ENCODE data around the gene OXCT2. TPM values are rescaled to one million over a fixed set of nuclear protein-coding genes. Genes with fewer than 3 reads are reported as not detected.

The OXCT2 gene
- polyA plus RNA-seq, 1 donor from 2014 or later, result 0.93 TPM

- peak within 1 kb of the TSS; percentile 23 to 95 (median 90) for H3K27ac Mint-ChIP-seq
- peaks cover 0 to 4% (median 2%) of the 10 kb centered on the region in 3 donors for H3K9me3 Mint-ChIP-seq
- peaks cover 3% of the 10 kb centered on the region for H3K36me3 Mint-ChIP-seq
- peaks cover 12 to 23% (median 12%) of the 10 kb centered on the region in 3 donors for H3K4me1 Mint-ChIP-seq
- peaks cover 13% of the 10 kb centered on the region for H3K27me3 Mint-ChIP-seq
- H3K4me3 Mint-ChIP-seq, result peak within 1 kb of the TSS; percentile 86 to 100 (median 97)
Measured at GRCh38 chr1:39738622-39739366, 32.4 kb downstream of the OXCT2 start, which contains the start of gene PPIE. PPIE (plus strand) TSS chr1:39738882; CDS start chr1:39738901, 19 bp downstream.

GRCh38 chr1:39737546-39738169 is 33.5 kb downstream of the OXCT2 start:
- H3K27ac Mint-ChIP-seq, result peak overlapping the region in 1 of 3 donors; percentile 46
- peaks cover 12 to 23% (median 12%) of the 10 kb centered on the region in 3 donors for H3K4me1 Mint-ChIP-seq
- peaks cover 3% of the 10 kb centered on the region for H3K36me3 Mint-ChIP-seq
- peaks cover 18% of the 10 kb centered on the region for H3K27me3 Mint-ChIP-seq
- peak overlapping the region in 3 of 4 donors; percentile 8 to 100 (median 86) for H3K4me3 Mint-ChIP-seq
- H3K9me3 Mint-ChIP-seq, result peaks cover 0 to 4% (median 2%) of the 10 kb centered on the region in 3 donors

- Mint-ChIP-seq H3K27ac (no peak overlapping the region), H3K27me3 (peaks cover 22% of the 10 kb centered on the region), H3K4me3 (no peak overlapping the region), H3K36me3 (no peaks in the 10 kb centered on the region), H3K4me1 (peaks cover 12 to 20% (median 12%) of the 10 kb centered on the region in 3 donors), H3K9me3 (peaks cover 0 to 4% (median 2%) of the 10 kb centered on the region in 3 donors)
Measured at GRCh38 chr1:39735731-39736130, 35.4 kb downstream of the OXCT2 start.

GRCh38 chr1:39733161-39733560 is 38.0 kb downstream of the OXCT2 start:
- H3K9me3 Mint-ChIP-seq, result peaks cover 0 to 2% (median 0%) of the 10 kb centered on the region in 3 donors
- H3K27ac Mint-ChIP-seq, result no peak overlapping the region
- H3K36me3 Mint-ChIP-seq, result no peaks in the 10 kb centered on the region
- peaks cover 36% of the 10 kb centered on the region for H3K27me3 Mint-ChIP-seq
- H3K4me1 Mint-ChIP-seq, result peaks cover under 1 to 6% (median 4%) of the 10 kb centered on the region in 3 donors
- no peak overlapping the region for H3K4me3 Mint-ChIP-seq

- peaks cover 40% of the 10 kb centered on the region for H3K27me3 Mint-ChIP-seq
- H3K9me3 Mint-ChIP-seq, result peaks cover 0 to 2% (median 0%) of the 10 kb centered on the region in 3 donors
- no peak overlapping the region for H3K27ac Mint-ChIP-seq
Measured at GRCh38 chr1:39732730-39733129, 38.4 kb downstream of the OXCT2 start.

GRCh38 chr1:39729842-39730241 is 41.3 kb downstream of the OXCT2 start:
- Mint-ChIP-seq H3K27me3 (peaks cover 43% of the 10 kb centered on the region), H3K36me3 (no peaks in the 10 kb centered on the region), H3K27ac (no peak overlapping the region), H3K4me1 (peaks cover 9 to 11% (median 10%) of the 10 kb centered on the region in 3 donors), H3K9me3 (no peaks in the 10 kb centered on the region), H3K4me3 (no peak overlapping the region)

More at GRCh38 chr1:39732730-39733129, 38.4 kb downstream of the OXCT2 start:
- Mint-ChIP-seq H3K4me3 (no peak overlapping the region), H3K4me1 (peaks cover 4 to 8% (median 5%) of the 10 kb centered on the region in 3 donors), H3K36me3 (no peaks in the 10 kb centered on the region)

GRCh38 chr1:39729030-39729429 is 42.1 kb downstream of the OXCT2 start:
- Mint-ChIP-seq H3K27me3 (peaks cover 45% of the 10 kb centered on the region), H3K27ac (no peak overlapping the region), H3K4me1 (peaks cover 9 to 11% (median 10%) of the 10 kb centered on the region in 3 donors), H3K4me3 (peak overlapping the region in 1 of 4 donors; percentile 11), H3K9me3 (no peaks in the 10 kb centered on the region), H3K36me3 (no peaks in the 10 kb centered on the region)

- no peaks in the 10 kb centered on the region for H3K9me3 Mint-ChIP-seq
- peaks cover 9 to 11% (median 10%) of the 10 kb centered on the region in 3 donors for H3K4me1 Mint-ChIP-seq
- H3K27me3 Mint-ChIP-seq, result peaks cover 38% of the 10 kb centered on the region
- peak overlapping the region in 2 of 3 donors; percentile 8 to 19 for H3K27ac Mint-ChIP-seq
- H3K4me3 Mint-ChIP-seq, result peak overlapping the region; percentile 64 to 95 (median 88)
- H3K36me3 Mint-ChIP-seq, result no peaks in the 10 kb centered on the region
Measured at GRCh38 chr1:39727932-39728317, 43.2 kb downstream of the OXCT2 start.

- no peaks in the 10 kb centered on the region for H3K9me3 Mint-ChIP-seq
- peak overlapping the region in 3 of 4 donors; percentile 82 to 95 (median 93) for H3K4me3 Mint-ChIP-seq
- no peaks in the 10 kb centered on the region for H3K36me3 Mint-ChIP-seq
- peaks cover 36% of the 10 kb centered on the region for H3K27me3 Mint-ChIP-seq
- peaks cover 9 to 11% (median 10%) of the 10 kb centered on the region in 3 donors for H3K4me1 Mint-ChIP-seq
- H3K27ac Mint-ChIP-seq, result peak overlapping the region in 2 of 3 donors; percentile 19 to 80
Measured at GRCh38 chr1:39727221-39727931, 43.8 kb downstream of the OXCT2 start.

- no peak overlapping the region for H3K27ac Mint-ChIP-seq
- no peak overlapping the region for H3K4me3 Mint-ChIP-seq
- H3K4me1 Mint-ChIP-seq, result peaks cover 9 to 11% (median 10%) of the 10 kb centered on the region in 3 donors
- no peaks in the 10 kb centered on the region for H3K36me3 Mint-ChIP-seq
- no peaks in the 10 kb centered on the region for H3K9me3 Mint-ChIP-seq
- H3K27me3 Mint-ChIP-seq, result peaks cover 34% of the 10 kb centered on the region
Measured at GRCh38 chr1:39726600-39726999, 44.5 kb downstream of the OXCT2 start.

- H3K36me3 Mint-ChIP-seq, result no peaks in the 10 kb centered on the region
- no peaks in the 10 kb centered on the region for H3K9me3 Mint-ChIP-seq
- no peak overlapping the region for H3K4me3 Mint-ChIP-seq
- H3K27me3 Mint-ChIP-seq, result peaks cover 22% of the 10 kb centered on the region
- H3K27ac Mint-ChIP-seq, result no peak overlapping the region
- H3K4me1 Mint-ChIP-seq, result peaks cover 4 to 7% (median 6%) of the 10 kb centered on the region in 3 donors
Measured at GRCh38 chr1:39722495-39722894, 48.7 kb downstream of the OXCT2 start.

GRCh38 chr1:39721664-39722063 is 49.5 kb downstream of the OXCT2 start:
- no peaks in the 10 kb centered on the region for H3K36me3 Mint-ChIP-seq
- H3K4me3 Mint-ChIP-seq, result no peak overlapping the region
- H3K4me1 Mint-ChIP-seq, result peaks cover 0 to 2% (median 0%) of the 10 kb centered on the region in 3 donors
- no peaks in the 10 kb centered on the region for H3K9me3 Mint-ChIP-seq
- H3K27ac Mint-ChIP-seq, result peak overlapping the region in 1 of 3 donors; percentile 1
- H3K27me3 Mint-ChIP-seq, result peaks cover 23% of the 10 kb centered on the region

- Mint-ChIP-seq H3K4me1 (peaks cover 0 to 2% (median 0%) of the 10 kb centered on the region in 3 donors), H3K4me3 (no peak overlapping the region), H3K9me3 (no peaks in the 10 kb centered on the region), H3K27ac (no peak overlapping the region), H3K36me3 (no peaks in the 10 kb centered on the region), H3K27me3 (peaks cover 21% of the 10 kb centered on the region)
Measured at GRCh38 chr1:39720094-39720999, 50.8 kb downstream of the OXCT2 start.
